AG08396 (cell line): ENCODE results near the gene PITX1.
"Not testable (repeated sequence)": the region's sequence is repeated elsewhere in the genome, so short reads cannot be mapped to it uniquely, and the experiment has no call there.

Source experiments
- DNase-seq: peaks from one replicate; pipeline ENCODE4 v3.0.0; 2012; ENCODE audit warnings: low spot score, mixed read lengths

PITX1 gene

DNA sequence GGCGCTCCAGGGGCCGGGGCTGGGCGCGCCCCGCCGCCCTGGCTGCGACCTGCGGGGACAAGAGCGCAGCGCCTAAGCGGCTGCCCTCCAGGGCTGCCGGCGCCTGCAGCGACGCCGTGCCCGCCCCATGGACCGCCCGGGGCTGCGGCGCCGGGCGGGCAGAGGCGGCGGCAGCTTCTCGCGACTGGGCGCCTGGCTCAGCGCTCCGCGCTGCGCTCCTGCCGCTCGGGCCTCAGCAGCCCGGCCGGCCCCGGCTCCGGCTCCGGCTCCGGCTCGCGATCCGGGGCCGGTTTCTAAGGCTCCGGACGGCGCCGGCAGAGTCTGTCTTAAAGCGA, at the start of gene PITX1:
PITX1 (minus strand) TSS at position 328 of the 335 bp plus-strand sequence. CDS start 347 bp downstream, outside the sequence.
- no peak for DNase-seq

DNA sequence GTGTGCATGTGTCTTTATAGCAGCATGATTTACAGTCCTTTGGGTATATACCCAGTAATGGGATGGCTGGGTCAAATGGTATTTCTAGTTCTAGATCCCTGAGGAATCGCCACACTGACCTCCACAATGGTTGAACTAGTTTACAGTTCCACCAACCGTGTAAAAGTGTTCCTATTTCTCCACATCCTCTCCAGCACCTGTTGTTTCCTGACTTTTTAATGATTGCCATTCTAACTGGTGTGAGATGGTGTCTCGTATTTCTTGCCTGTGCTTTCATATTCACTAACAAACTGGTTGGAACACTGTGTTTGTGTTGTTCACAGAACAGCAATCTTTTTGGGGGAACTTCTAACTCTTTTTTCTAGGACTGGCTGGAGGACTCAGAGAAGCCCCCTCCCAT, 49.3 kb upstream of the PITX1 start:
- not testable (repeated sequence) for DNase-seq

DNA sequence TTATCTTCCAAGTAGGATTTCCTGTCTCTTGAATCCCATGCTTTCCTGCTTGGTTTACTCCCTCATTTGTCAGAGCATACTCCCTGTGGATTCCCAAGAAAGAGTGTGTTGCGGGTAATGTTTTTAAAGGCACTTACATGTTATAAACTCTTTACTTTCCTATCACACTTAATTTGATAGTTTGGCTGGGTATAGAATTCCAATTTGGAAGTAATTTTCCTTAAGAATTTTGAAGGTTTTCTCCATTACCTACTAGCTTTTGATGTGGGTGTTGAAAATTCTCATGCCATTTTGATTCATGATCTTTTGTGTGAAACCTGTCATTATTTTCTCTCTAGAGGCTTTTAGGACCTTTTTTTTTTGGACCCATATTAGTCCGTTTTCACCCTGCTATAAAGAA, 47.2 kb upstream of the PITX1 start:
- DNase-seq: no peak

DNA sequence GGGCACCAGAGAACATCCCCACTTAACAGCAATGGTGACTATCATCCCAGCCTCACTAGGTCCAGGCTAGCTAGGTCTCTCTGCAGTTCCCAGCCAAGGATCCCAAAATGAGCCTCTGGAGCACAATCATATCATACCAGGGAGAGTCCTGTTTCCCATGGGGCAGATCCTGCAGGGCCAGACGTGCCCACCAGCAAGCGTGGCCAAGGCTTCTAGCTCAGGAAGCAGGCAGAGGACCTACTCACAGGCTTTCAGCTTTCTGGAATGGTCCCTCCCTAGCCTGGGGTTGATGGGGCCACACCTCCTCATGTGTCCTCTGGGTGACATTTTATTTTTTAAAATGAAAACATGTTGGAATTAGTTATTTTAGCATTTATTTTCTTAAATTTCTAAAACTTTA, 45.7 kb upstream of the PITX1 start:
- no peak for DNase-seq

DNA sequence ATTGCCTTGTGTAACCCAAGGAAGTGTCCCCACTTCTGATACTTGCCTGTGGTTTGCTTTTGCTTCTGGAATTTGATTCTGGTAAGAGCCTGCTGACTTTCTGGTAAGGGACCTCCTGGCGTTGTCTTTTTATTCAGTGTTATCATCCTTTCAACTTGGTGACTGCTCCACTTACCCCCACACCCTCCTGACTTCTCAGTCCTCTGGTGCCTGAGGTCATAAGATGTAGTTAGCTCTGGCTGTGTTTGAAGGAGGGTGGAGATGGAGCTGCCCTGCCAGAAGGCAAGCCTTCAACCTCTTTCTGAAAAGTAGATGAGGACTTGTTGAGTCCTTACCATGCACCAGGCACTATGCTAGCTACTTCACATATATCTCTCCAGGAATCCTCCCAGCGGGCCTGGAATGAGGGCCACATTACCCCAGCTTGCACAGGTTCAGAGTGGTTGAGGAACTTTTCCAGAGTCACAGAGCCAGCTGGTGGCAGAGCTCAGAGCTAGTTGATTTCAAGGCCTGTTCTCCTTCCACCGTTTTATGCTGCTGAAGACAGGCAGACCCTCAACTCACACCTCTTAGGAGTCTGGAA, 45.2 kb upstream of the PITX1 start:
- no peak for DNase-seq

DNA sequence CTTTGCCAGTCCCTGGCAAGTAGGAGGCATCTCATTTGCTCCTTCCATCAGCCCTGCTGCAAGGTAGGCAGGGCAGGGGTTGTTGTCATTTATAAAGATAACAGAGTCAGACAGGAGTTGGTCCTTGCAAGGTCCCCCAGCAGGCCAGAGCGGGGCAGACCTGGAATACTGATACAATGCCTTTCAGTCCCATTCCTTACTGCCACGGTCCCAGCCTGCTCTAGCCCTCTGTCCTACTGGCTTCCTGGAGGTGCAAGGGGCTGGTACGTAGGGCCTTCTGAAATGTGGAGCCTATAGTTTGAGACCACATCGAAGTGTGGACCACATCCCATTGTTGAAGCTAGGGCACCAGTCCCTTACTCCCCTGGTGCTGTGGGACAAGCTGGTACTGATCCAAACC, 42.8 kb upstream of the PITX1 start:
- no peak for DNase-seq

DNA sequence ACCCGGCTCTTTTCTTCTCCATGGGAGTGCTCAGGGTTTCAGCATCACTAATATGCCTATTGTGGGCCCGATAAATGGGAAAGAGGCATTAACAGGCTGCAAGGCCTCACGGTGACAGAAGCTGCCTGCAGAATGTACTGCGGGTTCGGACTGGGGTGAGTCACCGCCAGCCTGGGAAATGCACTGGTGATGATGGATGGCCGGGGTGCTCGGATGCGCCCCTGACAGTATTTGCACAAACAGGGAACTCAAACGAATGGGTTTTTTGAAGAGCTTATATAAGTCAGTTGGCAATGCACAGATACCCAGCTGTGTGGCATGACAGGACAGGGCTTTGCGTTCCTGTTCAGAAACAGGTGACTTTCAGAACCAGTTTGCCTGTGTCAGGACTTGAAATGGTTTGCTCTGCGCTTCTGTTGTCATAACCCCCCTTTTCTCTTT, 42.0 kb upstream of the PITX1 start:
- no peak for DNase-seq

DNA sequence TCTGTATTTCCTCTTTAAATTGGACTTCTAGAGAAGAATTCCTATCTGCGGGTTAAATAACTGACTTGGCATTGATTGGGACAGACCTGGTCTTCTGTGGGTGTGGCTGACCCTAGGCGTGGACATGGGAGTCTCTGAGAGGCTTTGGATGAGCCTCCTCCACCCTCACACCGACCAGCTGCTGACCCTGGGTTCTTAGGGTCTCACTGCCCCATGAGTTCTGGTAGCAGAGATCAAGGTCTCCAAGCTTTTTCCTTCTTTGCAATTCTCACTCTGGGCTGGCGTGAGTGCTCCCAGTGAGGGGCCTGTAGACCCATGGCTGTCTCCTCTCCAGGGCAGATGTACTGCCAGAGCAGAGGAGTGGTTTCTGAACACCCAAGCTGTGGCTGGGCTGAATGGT, 41.6 kb upstream of the PITX1 start:
- no peak for DNase-seq

DNA sequence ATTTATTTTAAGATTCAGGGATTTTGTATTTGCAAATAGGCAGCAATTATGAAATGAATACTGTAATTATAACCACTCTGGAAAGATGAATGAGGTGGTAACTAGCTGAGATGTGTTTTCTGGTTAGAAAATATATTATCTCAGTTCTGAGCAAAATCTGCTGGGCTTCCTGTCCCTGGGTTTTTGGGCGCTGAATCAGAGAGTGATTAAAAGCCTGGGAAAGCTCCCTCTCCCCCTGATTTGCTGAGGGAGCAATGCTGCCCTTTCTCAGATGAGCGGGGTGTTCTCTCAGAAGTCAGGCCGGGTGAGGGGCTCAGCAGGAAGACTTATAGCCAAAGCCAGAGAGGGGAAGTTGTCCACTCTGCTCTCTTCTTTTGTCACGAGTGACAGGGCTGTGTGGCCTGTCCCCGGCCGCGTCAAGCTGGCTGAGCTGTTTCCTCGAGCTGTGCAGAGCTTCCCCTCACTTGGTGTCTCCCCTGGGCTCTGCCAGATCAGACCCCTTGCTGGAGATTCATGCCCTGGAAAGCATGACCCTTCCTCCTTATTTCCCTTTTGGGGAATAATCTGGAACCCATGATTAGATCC, 39.8 kb upstream of the PITX1 start:
- no peak for DNase-seq

DNA sequence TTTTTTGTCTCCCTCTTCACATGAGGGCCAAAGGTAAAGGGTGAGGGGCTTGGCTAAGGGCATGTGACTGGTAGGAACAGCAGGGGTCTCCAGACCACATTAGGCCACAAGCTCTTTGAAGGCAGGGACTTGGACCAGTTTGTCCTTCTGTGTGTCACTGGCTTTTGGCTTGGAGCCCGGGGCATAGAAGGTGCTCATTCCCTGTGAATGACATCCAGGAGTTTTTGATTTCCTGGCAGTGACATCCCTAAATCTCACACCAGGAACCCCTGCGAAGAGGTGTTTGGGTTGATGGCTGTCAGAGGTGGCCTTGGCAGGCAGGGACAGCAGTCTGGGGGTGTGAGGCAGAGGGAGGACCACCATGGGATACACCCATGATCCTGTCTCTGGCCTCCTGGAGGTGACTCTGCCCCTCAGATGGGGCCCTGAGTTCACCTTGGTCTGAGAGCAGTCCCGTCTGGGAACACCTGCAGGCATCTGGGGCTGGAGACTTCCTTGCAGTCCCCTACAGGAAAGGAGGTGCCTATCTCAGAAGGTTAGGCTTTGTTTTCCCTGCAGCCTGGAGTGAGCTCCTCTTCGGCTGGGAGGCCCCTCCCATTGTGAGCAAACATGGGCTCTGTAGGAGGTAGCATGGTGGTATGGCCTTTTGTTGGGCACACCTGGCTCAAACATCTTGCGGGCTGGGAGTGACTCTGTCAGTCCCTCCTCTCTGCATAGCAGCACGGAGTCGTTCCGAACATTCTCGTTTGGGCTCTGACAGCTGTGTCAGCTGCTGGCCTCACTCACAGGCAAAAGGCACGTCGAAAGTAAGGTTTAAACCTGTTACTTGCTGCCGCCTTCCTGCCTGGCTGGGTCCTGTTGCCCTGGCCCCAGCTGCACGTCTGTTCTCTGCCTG, 38.6 kb upstream of the PITX1 start:
- no peak for DNase-seq

DNA sequence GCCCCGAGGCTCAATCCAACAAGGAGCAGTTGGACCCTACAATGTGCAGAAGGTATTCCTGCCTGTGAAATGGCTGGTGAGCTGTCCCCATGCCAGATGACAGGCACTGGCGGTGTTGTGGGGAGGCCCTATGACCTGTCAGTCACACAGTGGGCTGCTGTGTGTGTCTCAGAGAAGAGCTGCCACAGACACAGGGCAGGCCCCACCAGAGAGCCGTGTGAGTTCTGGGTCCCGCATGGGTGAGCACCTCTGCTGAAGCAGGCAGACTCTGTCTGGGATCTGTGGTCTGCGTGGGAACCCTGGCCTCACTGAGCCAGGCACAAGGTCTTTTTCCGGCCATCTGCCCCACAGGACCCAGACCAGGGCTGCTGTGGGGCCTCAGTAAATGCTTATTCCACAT, 37.3 kb upstream of the PITX1 start:
- no peak for DNase-seq

DNA sequence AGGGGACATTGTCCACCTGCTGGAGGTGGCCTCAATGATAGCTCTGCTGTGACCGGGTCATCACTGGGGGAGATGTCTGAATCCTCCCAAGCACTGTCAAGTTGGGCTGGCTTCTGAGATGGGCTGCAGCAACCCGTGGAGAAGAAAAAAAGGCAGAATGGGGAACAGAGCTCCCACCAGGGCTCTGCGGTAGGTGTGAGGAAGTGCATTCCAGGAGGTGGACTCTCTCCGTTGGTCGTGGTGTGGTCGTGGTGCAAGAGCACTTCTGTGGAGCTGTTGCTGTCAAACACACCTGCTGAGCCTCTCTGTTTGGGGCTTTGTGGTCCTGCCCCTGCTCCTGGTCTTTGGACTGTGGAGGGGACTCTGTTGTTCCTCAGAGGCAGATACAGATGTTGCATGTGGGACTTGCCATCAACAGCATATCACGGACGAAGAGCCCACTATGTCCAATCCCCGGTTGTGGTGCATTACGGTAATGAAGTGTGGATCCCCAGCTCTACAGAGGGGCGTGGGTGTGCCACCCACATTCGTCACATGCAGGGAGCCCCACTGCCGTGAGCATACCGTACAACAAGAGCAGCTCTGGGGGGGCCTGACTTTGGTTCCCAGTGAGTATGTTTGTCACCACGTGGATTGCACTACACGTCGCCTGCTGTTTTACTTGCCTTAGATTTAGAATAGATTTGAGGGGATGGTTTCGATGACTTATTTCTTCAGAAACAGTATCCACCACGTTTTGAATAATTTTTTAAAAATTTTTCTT, 36.0 kb upstream of the PITX1 start:
- no peak for DNase-seq

DNA sequence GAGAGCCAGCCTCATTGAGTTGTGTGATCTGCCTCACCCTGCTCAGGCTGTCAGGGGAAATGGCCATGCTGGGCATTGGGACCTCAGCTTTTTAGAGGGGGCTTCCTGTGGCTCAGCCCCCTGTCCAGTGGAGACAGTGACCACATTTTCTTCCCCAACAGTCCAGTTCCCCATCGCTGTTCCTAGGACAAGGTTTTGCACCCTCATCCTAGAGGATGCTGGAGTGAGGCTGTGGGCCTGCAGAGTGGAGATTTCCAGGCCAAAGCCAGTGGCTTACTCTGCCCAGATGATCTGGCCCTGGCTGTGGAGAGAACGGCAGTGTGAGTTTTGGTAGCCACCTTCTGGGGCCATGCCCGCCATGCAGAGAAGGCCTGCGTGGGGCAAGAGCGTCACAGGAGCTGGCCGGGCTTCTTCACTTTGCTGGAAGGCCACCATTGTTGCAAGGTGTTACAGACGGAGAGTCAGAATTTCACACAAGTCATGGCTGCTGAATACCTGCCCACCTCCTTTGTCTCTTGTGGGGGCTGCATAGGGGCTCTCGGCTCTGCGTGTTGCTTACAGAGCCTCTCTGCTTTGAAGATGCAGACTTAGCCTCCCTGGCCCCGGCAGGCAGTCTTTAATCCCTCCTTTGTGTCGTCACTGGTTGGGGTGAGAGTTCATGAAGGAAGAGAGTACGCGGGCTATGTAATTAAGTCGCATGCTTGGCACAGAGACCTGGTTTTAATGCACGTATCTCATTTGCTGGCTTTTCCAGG, 35.2 kb upstream of the PITX1 start:
- no peak for DNase-seq

DNA sequence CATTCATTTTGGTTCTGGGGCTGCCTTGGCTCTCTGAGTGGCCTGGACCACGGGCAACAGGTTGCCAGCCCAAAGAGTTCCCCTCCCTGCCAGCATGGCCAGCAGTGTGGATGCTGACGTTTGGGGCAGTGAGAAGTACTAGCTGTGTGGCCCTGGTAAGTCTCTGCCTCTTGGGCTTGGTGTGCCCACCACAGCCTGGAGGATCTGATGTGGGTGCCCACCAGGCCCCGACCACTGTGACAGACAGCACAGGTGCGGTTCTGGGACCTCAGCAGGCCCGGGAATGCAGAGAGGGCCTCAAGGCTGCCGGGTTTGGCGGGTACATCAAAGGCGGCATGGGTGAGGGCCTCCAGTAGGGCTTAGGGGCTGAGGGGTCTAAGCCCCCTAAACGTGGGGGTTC, 33.6 kb upstream of the PITX1 start:
- DNase-seq: no peak

DNA sequence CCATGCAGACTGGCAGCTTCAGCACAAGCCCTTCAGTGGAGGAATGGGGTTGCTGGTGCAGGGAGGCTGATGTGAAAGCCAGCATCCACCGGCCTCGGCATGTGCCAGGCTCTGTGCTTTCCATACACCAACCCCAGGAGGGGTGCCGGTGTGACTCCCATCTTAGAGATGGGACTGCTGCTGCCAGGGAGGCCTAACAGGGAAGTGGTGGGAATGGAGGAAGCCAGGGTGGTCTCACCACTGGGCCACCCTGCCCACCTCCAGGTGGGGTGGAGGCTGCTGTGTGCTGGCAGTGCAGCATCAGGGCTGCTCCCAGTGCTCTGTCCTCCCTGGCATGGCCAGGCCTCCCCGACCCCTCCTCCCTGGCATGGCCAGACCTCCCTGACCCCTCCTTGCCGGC, 32.8 kb upstream of the PITX1 start:
- no peak for DNase-seq

DNA sequence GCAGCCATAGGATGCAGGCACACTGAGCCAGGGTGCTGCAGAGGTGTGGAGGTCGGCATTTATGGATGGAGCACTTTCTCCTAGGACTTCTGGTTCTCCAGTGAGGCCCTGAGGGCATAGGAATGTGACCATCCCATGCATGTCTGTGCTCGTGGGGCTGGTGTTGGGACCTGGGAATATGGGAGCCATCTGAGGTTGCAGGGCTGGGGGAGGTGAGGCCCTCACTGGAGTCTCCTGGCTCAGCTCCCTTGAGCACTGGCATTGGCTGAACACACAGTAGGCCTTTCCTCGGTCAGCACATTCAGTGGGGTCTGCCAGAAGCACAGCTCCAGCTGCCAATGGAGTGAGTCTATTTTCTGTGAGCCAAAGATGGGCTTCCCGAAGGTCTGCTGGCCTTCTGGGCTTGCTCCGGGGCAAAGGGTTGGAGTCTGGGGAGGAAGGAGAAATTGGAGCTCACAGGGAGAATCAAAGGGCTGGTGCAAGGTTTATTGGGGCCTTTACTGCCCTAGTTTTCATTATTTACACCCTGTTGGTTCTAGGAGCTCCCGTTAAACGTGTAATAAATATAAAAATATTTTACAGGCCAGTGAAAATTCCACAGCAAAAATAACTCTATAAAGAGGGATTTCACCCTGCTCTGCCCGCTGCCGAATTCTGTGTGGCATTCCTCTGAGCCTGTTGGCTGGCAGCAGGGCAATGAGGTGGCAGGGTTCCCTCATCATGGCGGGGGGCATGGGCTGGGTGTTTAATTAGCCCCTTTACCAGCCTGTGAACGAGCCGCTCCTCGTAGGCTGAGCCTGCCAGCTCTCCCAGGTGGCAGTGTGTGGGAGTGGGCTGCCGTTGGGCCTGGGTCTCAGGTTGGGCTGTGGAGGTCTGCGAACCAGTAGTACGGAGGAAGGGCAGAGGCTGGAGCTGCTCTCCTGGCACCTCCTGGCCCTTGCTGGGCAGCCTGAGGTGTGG, 31.6 kb upstream of the PITX1 start:
- DNase-seq: no peak

DNA sequence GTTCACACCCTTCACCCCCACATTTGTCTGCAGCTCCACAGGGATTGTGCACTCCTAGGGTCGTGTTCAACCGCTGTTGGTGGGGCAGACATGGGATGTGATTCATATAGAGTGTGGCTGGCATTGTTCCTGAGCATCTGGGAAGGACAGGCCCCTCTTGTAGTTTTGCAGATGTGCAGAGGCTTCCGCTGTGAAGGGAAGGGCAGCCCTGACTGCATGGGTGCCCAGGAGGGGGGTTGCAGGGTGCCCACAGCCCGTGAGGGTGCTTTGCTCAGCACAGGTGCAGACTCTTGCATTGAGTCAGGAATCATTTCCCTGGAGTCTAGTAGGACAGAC, 30.2 kb upstream of the PITX1 start:
- DNase-seq: no peak

DNA sequence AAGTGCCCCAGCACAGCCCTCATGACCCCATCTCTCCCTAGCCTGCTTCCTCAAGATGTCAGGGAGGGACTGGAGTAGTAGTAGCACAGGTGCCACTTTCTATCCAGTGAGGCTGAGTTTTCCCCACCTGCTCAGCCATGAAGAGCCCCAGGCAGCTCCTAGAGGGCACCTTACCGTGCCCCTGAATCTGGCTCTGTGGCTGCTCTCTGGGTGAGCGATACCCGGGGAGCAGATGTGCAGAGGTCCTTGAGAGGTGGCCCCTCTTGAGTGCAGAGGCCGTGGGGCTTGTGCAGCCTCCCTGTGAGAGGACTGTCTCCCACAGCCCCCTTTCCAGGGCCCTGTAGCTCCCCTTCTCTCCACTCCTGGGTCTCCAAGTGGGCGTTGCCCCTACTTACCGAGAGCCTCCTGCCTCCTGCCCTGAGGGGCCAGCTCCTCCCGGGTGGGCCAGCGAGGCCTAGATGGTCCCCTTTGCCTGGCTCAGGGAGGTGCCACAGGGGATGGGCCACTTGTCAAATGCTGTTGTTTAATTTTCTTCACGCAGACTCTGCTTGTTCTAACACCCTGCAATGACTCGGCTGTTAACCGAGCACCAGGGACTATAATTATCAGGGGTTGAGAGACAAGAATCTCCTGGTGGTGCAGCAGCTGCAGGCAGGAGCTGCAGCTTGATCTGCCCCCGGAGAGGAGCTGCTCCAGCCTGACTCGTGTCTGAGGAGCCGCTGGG, 29.6 kb upstream of the PITX1 start:
- DNase-seq: no peak

DNA sequence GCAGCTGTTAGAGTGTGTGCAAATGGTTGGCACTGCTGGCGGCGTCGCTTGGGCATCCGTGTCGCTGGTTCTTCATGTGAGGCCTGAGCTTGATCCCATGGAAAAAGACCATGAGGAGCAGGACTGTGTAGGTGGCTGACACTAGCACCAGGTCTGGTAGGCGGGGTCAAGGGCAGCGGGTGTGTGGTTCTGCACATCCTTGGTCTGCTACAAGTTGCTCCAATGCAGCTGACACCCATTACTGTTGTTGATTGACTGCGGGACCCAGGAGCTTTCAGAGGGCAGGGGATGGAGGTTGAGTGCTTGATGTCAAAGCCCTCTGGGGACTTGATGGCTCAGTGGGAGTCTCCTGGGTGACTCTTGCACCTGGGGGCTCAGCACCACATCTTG, 29.0 kb upstream of the PITX1 start:
- no peak for DNase-seq
